Vagina (tissue), 2 donors: ENCODE results near the gene GHRL.

Source experiments
- CTCF ChIP-seq, 3 experiments: fragments of 450-650 bp in 2 of 3; fragments of 200-600 bp in 1 of 3; sonication (generic) in 1 of 3; IDR thresholded peaks; one replicate each; pipeline ENCODE4 v1.5.1; 2017 to 2019; ENCODE audit warnings: antibody characterized with exemption in 3 of 3, mild to moderate bottlenecking in 2 of 3, moderate library complexity in 2 of 3
- POLR2AphosphoS5 ChIP-seq, 2 donors: sonication (generic); formaldehyde crosslinking; IDR thresholded peaks; one replicate each; pipeline ENCODE4 v1.9.0; 2017; ENCODE audit warnings: antibody characterized with exemption in 2 of 2, mild to moderate bottlenecking in 2 of 2, low read depth in 1 of 2; ENCODE audit not compliant: insufficient read depth in 1 of 2

- TF ChIP-seq CTCF (IDR thresholded peaks at IDR 0.05), result peak in 1 of 3 experiments; percentile 13
- TF ChIP-seq POLR2AphosphoS5 (IDR thresholded peaks at IDR 0.05; ENCODE audit: insufficient read depth in 1 of 2, low read depth in 1 of 2), result no peak
These were observed 6.0 kb downstream of the GHRL start for GRCh38 chr3:10286596-10287295.
